Keratinocyte (primary cell): Measurements from ENCODE around the gene KCTD14.

Experiments used
- EZH2 ChIP-seq: IDR thresholded peaks from one replicate; pipeline ENCODE4 v1.6.1; 2012; ENCODE audit warnings: inconsistent platforms, mild to moderate bottlenecking, low read length, moderate library complexity
- TF ChIP-seq, protein P1 (sequence below), 3 experiments: IDR thresholded peaks in 1 of 3; conservative IDR thresholded peaks in 1 of 3; optimal IDR thresholded peaks in 1 of 3; 2 replicates in 2 of 3; 3 replicates in 1 of 3; pipeline versions ENCODE3 to v1.5.1; 2011; ENCODE audit warnings: low read length in 3 of 3, mild to moderate bottlenecking in 3 of 3, moderate library complexity in 2 of 3, control low read depth in 1 of 3, inconsistent platforms in 1 of 3; ENCODE audit not compliant: insufficient read depth in 2 of 3; ENCODE audit errors: extremely low read depth in 1 of 3

DNA sequence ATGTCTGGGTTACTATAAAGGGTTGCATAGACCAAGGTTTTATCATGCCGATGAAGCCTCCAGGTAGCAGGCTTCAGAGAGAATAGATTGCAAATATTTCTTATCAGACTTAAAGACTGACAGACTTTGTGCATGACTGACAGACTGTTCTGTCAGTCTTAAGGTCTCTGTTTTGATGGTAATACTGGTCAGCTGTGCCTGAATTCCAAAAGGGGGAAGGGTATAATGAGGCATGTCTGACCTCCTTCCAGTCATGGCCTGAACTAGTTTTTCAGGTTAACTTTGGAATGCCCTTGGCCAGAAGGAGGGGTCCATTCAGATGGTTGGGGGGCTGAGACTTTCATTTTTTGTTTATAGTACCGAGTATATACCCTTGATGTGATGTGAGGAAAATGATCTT, 4.7 kb upstream of the KCTD14 start:
- TF ChIP-seq, protein P1, sequence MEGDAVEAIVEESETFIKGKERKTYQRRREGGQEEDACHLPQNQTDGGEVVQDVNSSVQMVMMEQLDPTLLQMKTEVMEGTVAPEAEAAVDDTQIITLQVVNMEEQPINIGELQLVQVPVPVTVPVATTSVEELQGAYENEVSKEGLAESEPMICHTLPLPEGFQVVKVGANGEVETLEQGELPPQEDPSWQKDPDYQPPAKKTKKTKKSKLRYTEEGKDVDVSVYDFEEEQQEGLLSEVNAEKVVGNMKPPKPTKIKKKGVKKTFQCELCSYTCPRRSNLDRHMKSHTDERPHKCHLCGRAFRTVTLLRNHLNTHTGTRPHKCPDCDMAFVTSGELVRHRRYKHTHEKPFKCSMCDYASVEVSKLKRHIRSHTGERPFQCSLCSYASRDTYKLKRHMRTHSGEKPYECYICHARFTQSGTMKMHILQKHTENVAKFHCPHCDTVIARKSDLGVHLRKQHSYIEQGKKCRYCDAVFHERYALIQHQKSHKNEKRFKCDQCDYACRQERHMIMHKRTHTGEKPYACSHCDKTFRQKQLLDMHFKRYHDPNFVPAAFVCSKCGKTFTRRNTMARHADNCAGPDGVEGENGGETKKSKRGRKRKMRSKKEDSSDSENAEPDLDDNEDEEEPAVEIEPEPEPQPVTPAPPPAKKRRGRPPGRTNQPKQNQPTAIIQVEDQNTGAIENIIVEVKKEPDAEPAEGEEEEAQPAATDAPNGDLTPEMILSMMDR (optimal IDR thresholded peaks at IDR 0.05 in 1 of 3, IDR thresholded peaks at IDR 0.05 in 1 of 3, conservative IDR thresholded peaks at IDR 0.05 in 1 of 3; ENCODE audit: extremely low read depth in 1 of 3, insufficient read depth in 2 of 3, low read length in 3 of 3): no peak
- no peak for TF ChIP-seq EZH2
